Measurements from ENCODE around the gene ESPN. TPM values are rescaled to one million over a fixed set of nuclear protein-coding genes. Genes with fewer than 3 reads are reported as not detected.

Gene ESPN, protein sequence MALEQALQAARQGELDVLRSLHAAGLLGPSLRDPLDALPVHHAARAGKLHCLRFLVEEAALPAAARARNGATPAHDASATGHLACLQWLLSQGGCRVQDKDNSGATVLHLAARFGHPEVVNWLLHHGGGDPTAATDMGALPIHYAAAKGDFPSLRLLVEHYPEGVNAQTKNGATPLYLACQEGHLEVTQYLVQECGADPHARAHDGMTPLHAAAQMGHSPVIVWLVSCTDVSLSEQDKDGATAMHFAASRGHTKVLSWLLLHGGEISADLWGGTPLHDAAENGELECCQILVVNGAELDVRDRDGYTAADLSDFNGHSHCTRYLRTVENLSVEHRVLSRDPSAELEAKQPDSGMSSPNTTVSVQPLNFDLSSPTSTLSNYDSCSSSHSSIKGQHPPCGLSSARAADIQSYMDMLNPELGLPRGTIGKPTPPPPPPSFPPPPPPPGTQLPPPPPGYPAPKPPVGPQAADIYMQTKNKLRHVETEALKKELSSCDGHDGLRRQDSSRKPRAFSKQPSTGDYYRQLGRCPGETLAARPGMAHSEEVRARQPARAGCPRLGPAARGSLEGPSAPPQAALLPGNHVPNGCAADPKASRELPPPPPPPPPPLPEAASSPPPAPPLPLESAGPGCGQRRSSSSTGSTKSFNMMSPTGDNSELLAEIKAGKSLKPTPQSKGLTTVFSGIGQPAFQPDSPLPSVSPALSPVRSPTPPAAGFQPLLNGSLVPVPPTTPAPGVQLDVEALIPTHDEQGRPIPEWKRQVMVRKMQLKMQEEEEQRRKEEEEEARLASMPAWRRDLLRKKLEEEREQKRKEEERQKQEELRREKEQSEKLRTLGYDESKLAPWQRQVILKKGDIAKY
- 0.36 TPM for total RNA-seq (ENCODE audit: unreplicated experiment)
- long read RNA-seq = 0 reads

DNA sequence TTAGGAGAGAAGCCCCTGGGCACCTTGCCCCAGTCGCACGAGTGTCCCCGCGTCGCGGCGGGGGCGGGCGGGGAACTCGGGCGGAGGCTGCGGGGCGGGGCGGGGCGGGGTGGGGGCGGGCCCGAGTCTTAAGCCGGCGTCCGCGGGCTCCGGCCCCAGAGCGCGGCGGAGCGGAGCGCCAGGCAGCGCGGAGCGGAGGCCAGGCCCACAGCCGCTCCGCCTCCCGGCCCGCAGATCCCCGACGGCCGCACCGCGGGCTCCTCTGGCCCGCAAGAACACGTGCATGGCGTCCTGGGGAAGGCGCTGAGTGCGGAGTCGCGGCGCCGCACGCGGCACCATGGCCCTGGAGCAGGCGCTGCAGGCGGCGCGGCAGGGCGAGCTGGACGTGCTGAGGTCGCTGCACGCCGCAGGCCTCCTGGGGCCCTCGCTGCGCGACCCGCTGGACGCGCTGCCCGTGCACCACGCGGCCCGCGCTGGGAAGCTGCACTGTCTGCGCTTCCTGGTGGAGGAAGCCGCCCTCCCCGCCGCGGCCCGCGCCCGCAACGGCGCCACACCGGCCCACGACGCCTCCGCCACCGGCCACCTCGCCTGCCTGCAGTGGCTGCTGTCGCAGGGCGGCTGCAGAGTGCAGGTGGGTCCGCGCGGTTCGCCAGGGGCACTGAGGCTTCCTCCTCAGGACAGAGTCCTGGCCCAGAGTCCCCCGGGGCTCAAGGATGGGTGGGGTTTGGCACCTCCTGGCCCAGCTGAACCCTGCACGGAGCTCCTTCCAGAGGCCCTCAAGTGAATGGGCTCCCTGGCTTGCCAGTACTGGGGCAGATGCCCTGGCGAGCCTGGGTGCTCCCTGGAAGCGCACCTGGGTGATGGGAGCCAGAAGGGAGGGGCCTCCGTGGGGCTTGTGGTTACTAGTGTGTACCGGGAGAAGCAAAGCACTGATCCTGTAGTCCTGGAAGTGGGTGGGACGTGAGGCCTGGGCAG lies at the start of gene ESPN:
Gene ESPN, plus strand, starts transcription at position 158 of the 975 bp plus-strand sequence. Its CDS starts 180 bp downstream, at position 338.
- peaks cover 29% of the 10 kb centered on the region for H3K27me3 Mint-ChIP-seq (ENCODE audit: unreplicated experiment)
- H3K36me3 Mint-ChIP-seq (ENCODE audit: low read depth, unreplicated experiment) = no peaks in the 10 kb centered on the region
- no peak within 1 kb of the TSS for H3K27ac Mint-ChIP-seq (ENCODE audit: unreplicated experiment)
- DNase-seq (ENCODE audit: low spot score) = no peak
- no peaks in the 10 kb centered on the region for H3K4me1 Mint-ChIP-seq (ENCODE audit: unreplicated experiment)
- TF ChIP-seq, protein P1, sequence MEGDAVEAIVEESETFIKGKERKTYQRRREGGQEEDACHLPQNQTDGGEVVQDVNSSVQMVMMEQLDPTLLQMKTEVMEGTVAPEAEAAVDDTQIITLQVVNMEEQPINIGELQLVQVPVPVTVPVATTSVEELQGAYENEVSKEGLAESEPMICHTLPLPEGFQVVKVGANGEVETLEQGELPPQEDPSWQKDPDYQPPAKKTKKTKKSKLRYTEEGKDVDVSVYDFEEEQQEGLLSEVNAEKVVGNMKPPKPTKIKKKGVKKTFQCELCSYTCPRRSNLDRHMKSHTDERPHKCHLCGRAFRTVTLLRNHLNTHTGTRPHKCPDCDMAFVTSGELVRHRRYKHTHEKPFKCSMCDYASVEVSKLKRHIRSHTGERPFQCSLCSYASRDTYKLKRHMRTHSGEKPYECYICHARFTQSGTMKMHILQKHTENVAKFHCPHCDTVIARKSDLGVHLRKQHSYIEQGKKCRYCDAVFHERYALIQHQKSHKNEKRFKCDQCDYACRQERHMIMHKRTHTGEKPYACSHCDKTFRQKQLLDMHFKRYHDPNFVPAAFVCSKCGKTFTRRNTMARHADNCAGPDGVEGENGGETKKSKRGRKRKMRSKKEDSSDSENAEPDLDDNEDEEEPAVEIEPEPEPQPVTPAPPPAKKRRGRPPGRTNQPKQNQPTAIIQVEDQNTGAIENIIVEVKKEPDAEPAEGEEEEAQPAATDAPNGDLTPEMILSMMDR (IDR thresholded peaks at IDR 0.05; ENCODE audit: unreplicated experiment) = no peak
- H3K4me3 Mint-ChIP-seq (ENCODE audit: unreplicated experiment) = no peak within 1 kb of the TSS
- no peaks in the 10 kb centered on the region for H3K9me3 Mint-ChIP-seq (ENCODE audit: unreplicated experiment)

DNA sequence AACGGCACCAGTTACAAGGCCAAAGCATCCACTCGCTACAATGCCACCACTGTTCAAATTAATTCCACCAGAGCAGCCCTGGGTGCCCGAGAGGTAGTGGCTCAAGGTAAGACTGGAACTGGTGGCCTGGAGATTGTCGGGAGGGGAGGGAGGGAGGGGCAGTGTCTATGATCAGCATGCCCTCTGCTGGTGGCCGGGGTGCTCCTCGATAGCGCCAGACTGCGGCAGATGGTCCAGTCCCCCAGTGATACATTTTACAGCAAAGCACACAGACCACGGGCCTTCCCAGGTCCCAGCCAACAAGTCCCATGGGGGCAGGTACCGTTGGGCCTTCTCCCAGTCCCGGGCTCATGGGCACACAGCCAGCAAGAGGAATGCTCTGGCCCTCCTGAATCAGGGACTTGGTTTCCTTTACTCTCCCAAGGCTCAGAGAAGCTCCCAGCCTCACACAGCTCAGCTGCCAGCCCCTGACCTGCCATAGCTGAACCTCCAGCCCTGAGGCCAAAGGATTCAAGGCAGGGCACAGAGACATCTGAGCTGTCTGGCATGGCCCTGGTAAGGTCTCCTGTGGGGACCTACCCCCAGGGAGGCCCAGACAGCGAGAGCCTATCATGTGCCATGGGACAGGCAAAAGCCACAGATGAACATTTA lies 46.4 kb upstream of the ESPN start:
- Mint-ChIP-seq H3K4me1 (ENCODE audit: unreplicated experiment) (no peaks in the 10 kb centered on the region), H3K36me3 (ENCODE audit: low read depth, unreplicated experiment) (no peaks in the 10 kb centered on the region), H3K27ac (ENCODE audit: unreplicated experiment) (no peak overlapping the region), H3K4me3 (ENCODE audit: unreplicated experiment) (no peak overlapping the region), H3K27me3 (ENCODE audit: unreplicated experiment) (no peaks in the 10 kb centered on the region), H3K9me3 (ENCODE audit: unreplicated experiment) (no peaks in the 10 kb centered on the region)
- no peak for DNase-seq (ENCODE audit: low spot score)
- TF ChIP-seq, protein P1 (IDR thresholded peaks at IDR 0.05; ENCODE audit: unreplicated experiment) = no peak

DNA sequence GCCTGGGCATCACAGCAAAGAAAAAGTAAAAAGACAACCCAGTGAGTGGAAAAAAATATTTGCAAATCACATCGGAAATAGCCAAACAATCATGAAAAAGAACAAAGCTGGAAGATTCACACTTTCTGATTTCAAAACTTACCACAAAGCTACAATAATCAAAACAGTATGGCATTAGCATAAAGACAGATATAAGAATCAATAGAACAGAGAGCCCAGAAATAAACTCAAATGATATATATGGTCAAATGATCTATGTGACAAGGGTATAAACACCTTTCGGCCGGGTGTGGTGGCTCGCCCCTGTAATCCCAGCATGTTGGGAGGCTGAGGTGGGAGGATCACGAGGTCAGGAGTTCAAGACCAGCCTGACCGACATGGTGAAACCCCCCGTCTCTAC lies 44.5 kb upstream of the ESPN start:
- peaks cover 3% of the 10 kb centered on the region for H3K4me1 Mint-ChIP-seq (ENCODE audit: unreplicated experiment)
- no peak overlapping the region for H3K4me3 Mint-ChIP-seq (ENCODE audit: unreplicated experiment)
- DNase-seq (ENCODE audit: low spot score) = no peak
- H3K27ac Mint-ChIP-seq (ENCODE audit: unreplicated experiment) = no peak overlapping the region
- no peaks in the 10 kb centered on the region for H3K9me3 Mint-ChIP-seq (ENCODE audit: unreplicated experiment)
- H3K27me3 Mint-ChIP-seq (ENCODE audit: unreplicated experiment) = no peaks in the 10 kb centered on the region
- TF ChIP-seq, protein P1 (IDR thresholded peaks at IDR 0.05; ENCODE audit: unreplicated experiment) = no peak
- H3K36me3 Mint-ChIP-seq (ENCODE audit: low read depth, unreplicated experiment) = no peaks in the 10 kb centered on the region

DNA sequence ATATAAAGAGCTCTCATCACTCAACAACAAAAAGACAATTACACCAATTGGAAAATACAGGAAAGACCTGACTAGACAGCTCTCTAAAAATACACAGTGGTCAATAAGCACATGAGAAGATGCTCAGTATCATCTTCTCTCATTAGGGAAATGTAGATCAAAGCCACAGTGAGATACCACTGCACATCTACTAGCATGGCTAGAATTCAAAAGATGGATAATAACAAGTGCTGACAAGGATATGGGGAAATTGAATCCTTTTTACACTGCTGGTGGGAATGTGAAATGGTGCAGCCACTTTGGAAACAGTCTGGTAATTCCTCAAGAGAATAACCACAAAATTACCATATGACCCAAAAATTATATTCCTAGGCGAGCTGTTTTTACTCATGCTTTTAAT lies 40.4 kb upstream of the ESPN start:
- DNase-seq (ENCODE audit: low spot score) = no peak
- TF ChIP-seq, protein P1 (IDR thresholded peaks at IDR 0.05; ENCODE audit: unreplicated experiment) = no peak
- no peak overlapping the region for H3K4me3 Mint-ChIP-seq (ENCODE audit: unreplicated experiment)
- no peaks in the 10 kb centered on the region for H3K36me3 Mint-ChIP-seq (ENCODE audit: low read depth, unreplicated experiment)
- H3K27me3 Mint-ChIP-seq (ENCODE audit: unreplicated experiment) = peaks cover 6% of the 10 kb centered on the region
- no peak overlapping the region for H3K27ac Mint-ChIP-seq (ENCODE audit: unreplicated experiment)
- H3K4me1 Mint-ChIP-seq (ENCODE audit: unreplicated experiment) = peaks cover 16% of the 10 kb centered on the region
- no peaks in the 10 kb centered on the region for H3K9me3 Mint-ChIP-seq (ENCODE audit: unreplicated experiment)
